CD1c-positive myeloid dendritic cell (primary cell): Measurements from ENCODE around the gene PHKG2.

ENCODE experiments used
- DNase-seq: peaks from one replicate; pipeline ENCODE4 v3.0.0-alpha.2; 2016; ENCODE audit errors: extremely low spot score

Gene PHKG2

DNA sequence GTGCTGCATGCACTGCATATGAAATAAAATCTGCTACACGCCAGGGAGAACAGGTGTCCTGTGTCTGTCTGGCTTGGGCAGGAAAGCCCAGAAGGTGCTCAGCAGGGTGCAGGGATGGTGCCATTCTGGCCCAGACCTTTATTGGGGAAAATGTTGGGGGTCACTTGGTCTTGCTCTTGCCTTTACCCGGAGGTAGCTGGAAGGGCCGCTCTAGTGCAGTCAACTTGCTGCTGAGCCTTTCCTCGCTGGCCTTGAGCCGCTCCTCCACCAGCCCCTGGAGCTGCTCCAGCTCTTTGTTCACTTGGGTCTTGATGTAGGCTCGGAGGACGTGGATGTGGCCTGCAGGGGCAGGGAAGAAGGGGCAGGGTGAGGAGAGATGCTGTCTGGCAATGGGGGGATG is 9.1 kb downstream of the PHKG2 start:
- no peak for DNase-seq

GRCh38 chr16:30758988-30759491 is 10.8 kb downstream of the PHKG2 start:
- DNase-seq, result peak; percentile 48

- peak; percentile 30 for DNase-seq
These were observed 11.9 kb downstream of the PHKG2 start for GRCh38 chr16:30760001-30760559.

DNA sequence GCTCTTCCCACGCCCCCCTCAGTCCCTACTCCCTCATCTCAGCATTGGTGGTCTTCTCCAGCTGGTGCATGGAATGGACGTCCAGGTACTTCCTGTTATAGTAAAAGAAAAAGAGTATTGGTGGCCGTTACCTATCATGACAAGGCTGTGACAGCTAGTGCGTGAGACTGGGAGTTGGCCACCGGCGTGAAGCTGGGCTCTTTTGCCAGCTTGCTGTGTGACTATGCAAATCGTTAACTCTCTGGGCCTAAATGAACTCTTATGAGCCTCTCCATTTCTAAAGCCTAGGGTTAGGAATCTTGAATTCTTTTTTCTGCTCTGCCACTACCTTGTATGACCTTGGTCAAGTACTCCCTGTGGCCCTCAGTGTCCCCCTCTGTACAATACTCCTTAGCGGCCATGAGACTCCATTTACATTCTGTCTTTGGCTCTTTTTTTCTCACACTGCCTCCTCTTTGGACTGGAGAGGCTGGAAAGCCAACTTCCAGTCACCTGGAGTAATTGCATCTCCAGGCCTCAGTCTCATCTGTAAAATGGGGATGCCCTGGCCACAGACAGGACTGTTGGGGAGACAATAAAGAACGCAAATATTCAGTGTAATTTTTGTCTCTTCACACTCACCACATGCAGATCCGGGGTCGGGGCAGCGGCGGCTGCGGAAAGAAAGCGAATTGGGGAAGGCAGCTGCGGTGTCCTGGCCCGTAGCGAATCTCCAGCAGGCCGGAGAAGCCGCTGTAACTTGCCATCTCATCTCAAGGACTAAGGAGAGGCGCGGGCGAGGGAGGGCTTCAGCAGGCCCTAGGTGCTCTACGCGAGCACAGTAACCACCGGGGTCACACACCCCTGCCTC is 12.6 kb downstream of the PHKG2 start:
- no peak for DNase-seq

GRCh38 chr16:30761427-30761927 is 13.3 kb downstream of the PHKG2 start:
- DNase-seq, result no peak

- DNase-seq, result peak; percentile 97
These were observed 14.0 kb downstream of the PHKG2 start, which contains the start of the genes CFAP119 and RNF40 for GRCh38 chr16:30761928-30762902. TSS of gene CFAP119 (minus strand) at chr16:30762062. CDS start at chr16:30761748, 314 bp downstream. TSS of gene RNF40 (plus strand) at chr16:30762322. CDS start at chr16:30762546, 224 bp downstream.

- no peak for DNase-seq
These were observed 14.9 kb downstream of the PHKG2 start for GRCh38 chr16:30762991-30763725.

DNA sequence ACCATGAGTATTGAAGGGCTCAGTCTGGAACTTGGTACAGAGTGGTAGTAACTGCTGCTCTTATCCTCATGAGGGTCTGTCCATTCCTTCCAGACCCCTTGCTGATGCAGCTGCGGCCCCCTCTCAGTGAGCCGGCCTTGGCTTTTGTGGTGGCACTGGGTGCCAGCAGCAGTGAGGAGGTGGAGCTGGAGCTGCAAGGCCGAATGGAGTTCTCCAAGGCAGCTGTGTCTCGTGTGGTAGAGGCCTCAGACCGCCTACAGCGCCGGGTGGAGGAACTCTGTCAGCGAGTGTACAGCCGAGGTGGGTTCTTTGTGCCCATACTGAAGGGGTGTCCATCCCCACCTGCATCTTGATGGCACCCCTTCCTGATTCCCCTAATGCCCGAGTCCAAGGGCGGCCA is 15.9 kb downstream of the PHKG2 start:
- no peak for DNase-seq

DNA sequence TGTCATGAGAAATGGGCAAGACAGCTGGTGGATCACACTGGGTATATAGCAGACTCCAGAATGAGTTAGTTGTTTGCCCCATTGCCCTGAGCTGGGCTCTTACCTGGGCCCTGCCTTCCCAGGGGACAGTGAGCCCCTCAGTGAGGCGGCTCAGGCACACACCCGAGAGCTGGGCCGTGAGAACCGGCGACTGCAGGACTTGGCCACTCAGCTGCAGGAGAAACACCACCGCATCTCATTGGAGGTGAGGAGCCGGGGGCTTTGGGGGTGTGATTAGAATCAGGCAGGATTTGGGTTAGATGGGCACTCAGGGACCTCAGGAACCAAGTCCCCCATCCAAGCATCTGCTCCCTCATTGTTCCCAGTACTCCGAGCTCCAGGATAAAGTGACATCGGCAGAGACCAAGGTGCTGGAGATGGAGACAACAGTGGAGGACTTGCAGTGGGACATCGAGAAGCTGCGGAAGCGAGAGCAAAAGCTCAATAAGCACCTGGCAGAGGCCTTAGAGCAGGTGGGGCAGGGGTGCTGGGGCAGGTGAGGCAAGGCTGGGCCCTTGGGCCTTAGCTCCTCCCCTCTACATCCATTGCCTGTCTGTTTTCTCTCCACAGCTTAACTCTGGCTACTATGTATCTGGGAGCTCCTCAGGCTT is 16.7 kb downstream of the PHKG2 start:
- DNase-seq, result no peak

DNA sequence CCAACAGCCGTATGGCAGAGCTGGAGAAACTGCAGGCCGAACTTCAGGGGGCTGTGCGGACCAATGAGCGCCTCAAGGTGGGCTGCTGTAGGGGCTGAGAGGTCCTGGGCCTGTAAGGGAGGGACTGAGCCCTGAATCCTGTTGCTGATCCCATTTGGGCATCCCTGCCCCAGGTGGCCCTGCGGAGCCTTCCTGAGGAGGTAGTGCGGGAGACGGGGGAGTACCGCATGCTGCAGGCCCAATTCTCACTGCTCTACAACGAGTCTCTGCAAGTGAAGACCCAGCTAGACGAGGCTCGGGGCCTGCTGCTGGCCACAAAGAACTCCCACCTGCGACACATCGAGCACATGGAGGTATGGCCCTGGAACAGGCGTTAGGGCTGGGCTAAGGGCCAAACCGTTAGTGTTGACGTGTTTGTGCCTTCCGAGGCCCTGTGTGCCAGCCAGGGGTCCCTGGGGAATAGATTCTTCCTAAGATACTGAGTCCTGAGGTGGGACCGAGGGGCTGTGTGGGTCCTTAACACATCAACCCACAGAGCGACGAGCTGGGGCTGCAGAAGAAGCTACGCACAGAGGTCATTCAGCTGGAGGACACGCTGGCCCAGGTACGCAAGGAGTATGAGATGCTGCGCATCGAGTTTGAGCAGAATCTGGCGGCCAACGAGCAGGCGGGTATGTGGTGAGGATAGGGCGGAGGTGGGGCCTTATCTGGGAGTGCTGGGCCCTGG is 18.1 kb downstream of the PHKG2 start:
- DNase-seq, result no peak

GRCh38 chr16:30766933-30767284 is 18.7 kb downstream of the PHKG2 start:
- DNase-seq, result no peak

DNA sequence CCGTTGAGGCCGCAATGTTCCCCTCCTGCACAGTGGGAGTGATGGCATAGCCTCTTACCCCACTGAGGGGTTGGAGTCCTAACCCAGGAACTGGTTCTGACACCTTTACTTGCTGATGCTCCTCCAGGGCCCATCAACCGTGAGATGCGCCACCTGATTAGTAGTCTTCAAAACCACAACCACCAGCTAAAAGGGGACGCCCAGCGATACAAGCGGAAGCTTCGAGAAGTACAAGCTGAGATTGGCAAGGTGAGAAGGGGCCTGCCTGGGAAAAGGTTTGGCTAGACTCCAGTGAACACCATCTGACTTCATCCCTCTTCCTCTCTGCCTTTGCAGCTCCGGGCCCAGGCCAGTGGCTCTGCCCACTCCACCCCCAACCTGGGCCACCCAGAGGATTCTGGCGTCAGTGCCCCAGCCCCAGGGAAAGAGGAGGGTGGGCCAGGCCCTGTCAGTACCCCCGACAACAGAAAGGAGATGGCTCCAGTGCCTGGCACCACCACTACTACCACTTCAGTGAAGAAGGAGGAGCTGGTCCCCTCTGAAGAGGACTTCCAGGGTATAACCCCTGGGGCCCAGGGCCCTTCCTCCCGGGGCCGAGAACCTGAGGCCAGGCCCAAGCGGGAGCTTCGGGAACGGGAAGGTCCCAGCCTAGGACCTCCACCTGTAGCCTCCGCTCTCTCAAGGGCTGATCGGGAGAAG is 19.7 kb downstream of the PHKG2 start:
- DNase-seq, result no peak

- no peak for DNase-seq
These were observed 20.5 kb downstream of the PHKG2 start for GRCh38 chr16:30768583-30769181.

GRCh38 chr16:30769379-30770089 is 21.3 kb downstream of the PHKG2 start:
- DNase-seq, result no peak

GRCh38 chr16:30771726-30772125 is 23.5 kb downstream of the PHKG2 start:
- DNase-seq, result no peak

GRCh38 chr16:30773826-30774225 is 25.6 kb downstream of the PHKG2 start:
- DNase-seq, result no peak

- no peak for DNase-seq
These were observed 26.3 kb downstream of the PHKG2 start for GRCh38 chr16:30774367-30775130.

DNA sequence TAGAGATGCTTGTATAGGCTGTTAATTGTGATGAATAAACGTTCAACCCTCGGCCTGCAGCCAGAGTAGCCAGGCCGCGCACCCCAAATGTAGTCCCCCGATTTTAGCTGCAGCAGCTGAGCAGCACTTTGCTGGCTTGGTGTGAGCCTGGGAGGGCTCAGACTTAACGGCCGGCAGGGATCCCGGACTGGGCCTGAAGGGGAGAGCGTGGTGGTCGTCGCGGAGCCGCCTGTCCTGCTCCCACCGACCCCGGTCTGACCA is 26.8 kb downstream of the PHKG2 start:
- no peak for DNase-seq
